Stimulated activated effector memory CD8-positive, alpha-beta T cell treated with anti-CD3 and anti-CD28 coated beads, Interleukin-12 subunit alpha, Interleukin-12 subunit beta, amount 100 ng/mL, for 72 hours (primary cell): ENCODE results near the gene ARPC5.

ENCODE experiments used
- ATAC-seq: fragments of 150-1000 bp; cut with Tn5 transposase; 2 replicates; pipeline ENCODE4 v1.10.0; 2021
- DNase-seq, 2 donors: peaks; one replicate each; pipeline ENCODE4 v3.0.0; 2021 to 2022; ENCODE audit warnings: low spot score in 2 of 2
- H3K27ac Mint-ChIP-seq: one replicate; pipeline ENCODE4 v1.8.0; 2022; ENCODE audit warnings: mild to moderate bottlenecking, mixed read lengths
- H3K36me3 Mint-ChIP-seq: one replicate; pipeline ENCODE4 v1.8.0; 2022; ENCODE audit warnings: mild to moderate bottlenecking, mixed read lengths
- H3K4me1 Mint-ChIP-seq: one replicate; pipeline ENCODE4 v1.8.0; 2022; ENCODE audit warnings: mixed read lengths
- H3K4me3 Mint-ChIP-seq: one replicate; pipeline ENCODE4 v1.8.0; 2022; ENCODE audit warnings: mild to moderate bottlenecking, mixed read lengths
- H3K9me3 Mint-ChIP-seq: one replicate; pipeline ENCODE4 v1.8.0; 2022; ENCODE audit warnings: mixed read lengths

ARPC5 gene

DNA sequence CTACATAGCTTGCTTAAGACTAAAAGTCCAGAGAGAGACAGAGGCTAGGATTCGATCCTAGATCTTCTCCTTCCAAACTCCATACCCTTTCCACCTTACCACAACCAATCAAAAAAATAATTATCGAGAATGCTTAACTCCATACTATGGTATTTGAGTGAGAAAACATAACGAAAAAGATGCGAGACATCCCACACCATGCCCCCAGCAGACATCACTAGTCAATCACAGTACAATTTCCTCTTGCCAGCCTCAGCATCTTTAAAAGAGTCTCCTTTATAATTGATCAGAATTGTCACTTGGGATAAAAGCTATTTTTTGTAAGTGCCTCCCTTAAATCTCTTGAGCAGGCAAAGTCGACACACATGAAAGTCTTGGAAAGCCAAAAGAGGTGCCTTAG, 46.2 kb downstream of the ARPC5 start:
- no peaks in the 10 kb centered on the region for H3K36me3 Mint-ChIP-seq
- DNase-seq (no peak), ATAC-seq (no peak)
- peaks cover 23% of the 10 kb centered on the region for H3K4me1 Mint-ChIP-seq
- H3K27ac Mint-ChIP-seq = no peak overlapping the region
- no peaks in the 10 kb centered on the region for H3K9me3 Mint-ChIP-seq
- no peak overlapping the region for H3K4me3 Mint-ChIP-seq

DNA sequence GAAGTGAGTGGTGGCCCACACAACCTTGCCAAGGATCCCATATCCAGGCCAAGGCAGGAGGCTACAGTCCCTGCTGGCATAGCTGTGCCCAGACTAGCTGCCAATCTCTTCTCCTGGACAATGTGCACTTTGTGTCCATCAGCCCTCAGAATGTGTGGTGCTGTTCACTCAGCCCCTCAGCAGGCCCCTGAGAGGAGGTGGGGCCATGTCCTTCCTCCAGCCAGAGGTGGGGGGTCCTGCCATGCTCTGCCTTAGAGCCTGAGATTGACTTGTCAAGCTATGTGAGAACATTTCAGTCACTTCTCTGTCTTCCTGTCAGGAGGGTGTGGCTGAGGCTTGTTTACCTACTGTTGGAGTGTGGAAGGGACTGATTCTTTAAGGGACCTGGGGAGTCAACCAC, 46.8 kb downstream of the ARPC5 start:
- ATAC-seq = no peak
- peaks cover 23% of the 10 kb centered on the region for H3K4me1 Mint-ChIP-seq
- H3K4me3 Mint-ChIP-seq = no peak overlapping the region
- H3K36me3 Mint-ChIP-seq = no peaks in the 10 kb centered on the region
- no peak for DNase-seq
- no peaks in the 10 kb centered on the region for H3K9me3 Mint-ChIP-seq
- H3K27ac Mint-ChIP-seq = no peak overlapping the region

DNA sequence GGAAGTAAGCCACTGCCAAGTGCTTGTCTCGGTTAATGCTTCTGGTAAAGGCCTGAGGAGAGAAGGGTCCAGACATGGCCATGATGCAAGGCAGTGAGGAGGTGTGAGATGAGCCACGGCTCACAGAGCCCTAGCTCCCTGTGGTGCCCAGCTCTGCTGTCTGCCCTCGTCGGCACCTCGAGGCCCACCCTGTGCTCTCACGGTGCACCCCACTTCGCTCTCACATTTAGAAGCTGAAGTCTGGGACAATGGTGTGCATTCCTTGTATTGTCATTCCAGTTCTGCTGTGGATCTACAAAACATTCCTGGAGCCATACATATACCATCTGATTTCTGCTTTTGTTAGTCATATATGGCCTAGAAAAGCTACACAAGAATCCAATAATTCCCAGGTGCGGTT, 48.7 kb downstream of the ARPC5 start:
- Mint-ChIP-seq H3K4me3 (no peak overlapping the region), H3K27ac (no peak overlapping the region), H3K9me3 (no peaks in the 10 kb centered on the region), H3K36me3 (no peaks in the 10 kb centered on the region), H3K4me1 (peaks cover 14% of the 10 kb centered on the region)
- no peak for DNase-seq
- no peak for ATAC-seq

DNA sequence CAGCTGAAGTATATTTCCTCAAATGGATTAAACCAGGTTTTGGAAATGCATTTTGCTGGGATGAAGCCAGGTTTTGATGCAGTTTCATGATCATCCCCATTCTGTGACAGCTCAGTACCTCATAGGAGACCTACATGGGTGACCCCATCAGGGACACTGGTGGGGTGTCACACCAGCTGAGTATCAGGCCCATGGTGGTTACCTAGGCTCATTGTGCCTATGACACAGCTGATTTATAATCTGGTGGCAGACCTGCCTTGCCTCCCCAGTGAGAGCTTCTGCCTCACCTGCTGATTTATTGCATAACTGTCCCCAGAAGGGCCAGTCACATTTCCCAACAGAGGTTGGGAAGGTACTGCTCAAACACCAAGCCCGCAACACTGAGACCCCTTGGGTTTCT, 49.1 kb downstream of the ARPC5 start:
- no peak for DNase-seq
- H3K4me1 Mint-ChIP-seq = peaks cover 14% of the 10 kb centered on the region
- H3K4me3 Mint-ChIP-seq = no peak overlapping the region
- no peak overlapping the region for H3K27ac Mint-ChIP-seq
- H3K9me3 Mint-ChIP-seq = no peaks in the 10 kb centered on the region
- ATAC-seq = no peak
- no peaks in the 10 kb centered on the region for H3K36me3 Mint-ChIP-seq

DNA sequence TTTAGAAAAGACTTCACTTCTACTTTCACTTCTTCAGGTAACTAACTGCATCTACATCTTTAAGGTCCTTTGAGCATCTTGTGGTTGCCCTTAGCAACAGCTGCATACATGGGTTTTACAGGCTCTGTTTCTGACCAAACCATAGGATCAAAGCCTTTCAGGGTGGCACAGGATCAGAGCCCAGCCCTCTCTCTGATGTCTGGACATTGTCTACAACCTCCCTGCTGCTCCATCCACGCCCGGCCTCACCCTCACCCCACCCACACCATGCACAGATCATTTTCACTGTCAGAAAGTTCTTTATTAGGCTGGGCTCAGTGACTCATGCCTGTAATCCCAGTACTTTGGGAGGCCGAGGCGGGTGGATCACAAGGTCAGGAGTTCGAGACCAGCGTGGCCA, 50.5 kb downstream of the ARPC5 start:
- Mint-ChIP-seq H3K27ac (no peak overlapping the region), H3K36me3 (no peaks in the 10 kb centered on the region), H3K4me1 (peaks cover 8% of the 10 kb centered on the region), H3K9me3 (no peaks in the 10 kb centered on the region), H3K4me3 (no peak overlapping the region)
- DNase-seq (no peak), ATAC-seq (no peak)

DNA sequence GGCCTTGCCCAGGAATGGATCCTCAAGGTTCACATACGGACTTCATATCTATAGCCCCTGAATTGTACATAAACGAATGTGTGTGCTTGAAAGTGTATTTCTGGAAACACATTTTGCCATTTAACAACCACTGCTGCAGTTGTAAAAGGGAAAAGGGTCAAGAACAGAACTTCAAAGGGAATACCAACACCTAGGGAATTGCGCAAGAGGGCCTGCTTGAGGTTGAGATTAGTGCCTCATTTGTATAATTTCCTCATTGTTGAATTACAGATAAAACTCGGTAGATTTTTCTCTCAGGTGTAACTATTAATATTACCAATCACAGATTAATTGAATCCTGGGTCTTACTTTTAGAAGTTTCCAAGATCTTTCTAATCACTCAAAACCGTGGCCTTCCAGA, 51.4 kb downstream of the ARPC5 start:
- ATAC-seq (no peak), DNase-seq (no peak)
- Mint-ChIP-seq H3K36me3 (no peaks in the 10 kb centered on the region), H3K4me1 (peaks cover 10% of the 10 kb centered on the region), H3K27ac (no peak overlapping the region), H3K9me3 (no peaks in the 10 kb centered on the region), H3K4me3 (no peak overlapping the region)

DNA sequence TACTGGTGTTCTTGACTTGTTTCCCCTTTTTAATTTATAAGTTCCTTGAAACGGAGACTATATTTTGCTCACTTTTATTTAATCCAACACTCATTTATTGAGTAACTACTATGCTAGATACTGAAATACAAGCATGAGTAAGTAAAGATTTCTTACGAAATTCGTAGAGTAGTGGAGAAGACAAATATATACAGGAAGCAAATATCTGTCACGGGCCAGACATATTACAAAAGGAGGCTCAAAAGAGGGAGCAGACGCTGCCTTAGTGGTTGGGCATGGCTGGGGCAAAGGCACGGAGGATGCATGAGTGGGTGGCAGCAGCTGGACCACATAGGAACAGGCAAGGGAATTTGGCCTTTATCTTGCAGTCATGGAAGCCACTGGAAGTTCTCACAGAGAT, 52.1 kb downstream of the ARPC5 start:
- Mint-ChIP-seq H3K4me3 (no peak overlapping the region), H3K9me3 (no peaks in the 10 kb centered on the region), H3K4me1 (peaks cover 10% of the 10 kb centered on the region), H3K36me3 (no peaks in the 10 kb centered on the region), H3K27ac (no peak overlapping the region)
- no peak for ATAC-seq
- DNase-seq = no peak

DNA sequence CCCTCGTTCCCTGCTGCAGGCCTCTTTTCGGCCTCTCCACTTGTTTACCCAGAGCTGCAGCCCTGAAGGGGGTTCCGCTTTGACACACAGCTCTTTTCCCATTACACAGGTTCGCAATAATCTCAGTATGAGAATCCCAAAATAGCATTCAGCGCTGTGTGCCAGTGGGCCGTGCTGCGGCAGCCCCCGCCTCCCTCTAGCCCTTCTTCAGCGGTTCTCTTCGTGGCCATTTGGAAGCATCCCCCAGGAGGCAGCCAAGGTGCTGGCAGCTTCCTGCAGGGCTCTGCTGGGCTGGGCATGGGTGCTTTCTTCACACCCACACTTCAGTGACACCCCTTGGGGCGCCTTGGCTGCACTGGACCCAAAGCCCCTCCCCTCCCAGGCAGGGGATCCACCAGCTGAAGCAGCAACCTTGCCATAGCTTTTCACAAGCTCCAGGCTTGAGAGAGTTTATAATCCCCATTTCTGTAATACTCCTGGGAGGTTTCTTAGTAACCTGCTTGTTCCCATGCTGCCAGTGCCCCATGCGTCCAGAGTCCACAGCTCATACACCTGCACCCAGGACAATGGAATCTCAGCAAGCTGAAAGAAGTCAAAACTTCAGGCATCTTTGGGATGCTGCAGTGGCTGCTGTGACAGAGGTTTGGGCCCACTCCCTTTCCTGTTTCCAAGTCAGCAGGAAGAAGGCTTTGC, 53.4 kb downstream of the ARPC5 start:
- Mint-ChIP-seq H3K36me3 (no peaks in the 10 kb centered on the region), H3K27ac (no peak overlapping the region)

DNA sequence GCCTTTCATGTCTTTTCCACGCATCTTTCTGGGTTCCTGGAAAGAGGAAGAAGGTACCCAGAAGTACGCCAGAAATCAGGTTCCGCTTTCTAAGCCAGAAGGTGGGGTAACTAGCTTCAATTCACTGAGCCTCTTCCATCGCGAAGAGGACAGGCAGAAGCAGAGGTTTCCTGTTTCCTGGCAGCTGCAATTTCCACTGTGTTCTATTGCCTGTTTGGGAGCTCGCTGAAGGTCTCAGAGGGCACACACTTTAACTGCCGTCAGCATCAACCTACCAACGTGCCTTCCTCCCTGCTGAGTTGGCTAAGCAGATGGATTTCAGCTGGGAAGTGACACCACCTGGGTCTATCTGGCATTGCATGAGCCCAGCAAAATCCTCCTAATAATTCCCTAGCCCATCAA, 55.3 kb downstream of the ARPC5 start:
- no peaks in the 10 kb centered on the region for H3K36me3 Mint-ChIP-seq

More for the DNA sequence above, 53.4 kb downstream of the ARPC5 start:
- no peak for DNase-seq
- Mint-ChIP-seq H3K4me3 (no peak overlapping the region), H3K4me1 (peaks cover 10% of the 10 kb centered on the region), H3K9me3 (no peaks in the 10 kb centered on the region)
- no peak for ATAC-seq

DNA sequence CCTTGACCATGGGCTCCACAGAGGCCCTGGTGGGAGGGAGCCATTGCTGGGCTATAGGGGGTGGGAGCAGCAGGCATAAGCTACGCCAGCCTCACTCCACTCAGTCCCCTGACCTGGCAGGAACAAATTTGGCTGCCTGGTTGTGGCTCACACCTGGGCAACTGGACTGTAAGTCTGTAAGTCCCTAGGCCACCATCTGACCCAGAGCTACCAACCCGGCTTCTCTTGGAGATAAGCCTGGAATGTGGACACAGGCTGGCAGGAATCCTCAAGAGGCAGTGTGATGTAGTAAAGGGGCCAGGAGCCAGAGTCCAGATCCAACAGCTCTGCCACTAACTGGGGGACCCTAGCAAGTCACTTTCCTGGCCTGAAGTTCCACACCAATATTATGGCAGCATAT, 56.7 kb downstream of the ARPC5 start:
- Mint-ChIP-seq H3K4me1 (peaks cover 10% of the 10 kb centered on the region), H3K27ac (peak overlapping the region; percentile 29), H3K36me3 (no peaks in the 10 kb centered on the region), H3K4me3 (no peak overlapping the region), H3K9me3 (no peaks in the 10 kb centered on the region)
- ATAC-seq (no peak), DNase-seq (no peak)

More for the DNA sequence above, 55.3 kb downstream of the ARPC5 start:
- DNase-seq (no peak), ATAC-seq (peak; percentile 24)
- no peak overlapping the region for H3K4me3 Mint-ChIP-seq
- no peak overlapping the region for H3K27ac Mint-ChIP-seq
- H3K4me1 Mint-ChIP-seq = peaks cover 10% of the 10 kb centered on the region
- no peaks in the 10 kb centered on the region for H3K9me3 Mint-ChIP-seq

DNA sequence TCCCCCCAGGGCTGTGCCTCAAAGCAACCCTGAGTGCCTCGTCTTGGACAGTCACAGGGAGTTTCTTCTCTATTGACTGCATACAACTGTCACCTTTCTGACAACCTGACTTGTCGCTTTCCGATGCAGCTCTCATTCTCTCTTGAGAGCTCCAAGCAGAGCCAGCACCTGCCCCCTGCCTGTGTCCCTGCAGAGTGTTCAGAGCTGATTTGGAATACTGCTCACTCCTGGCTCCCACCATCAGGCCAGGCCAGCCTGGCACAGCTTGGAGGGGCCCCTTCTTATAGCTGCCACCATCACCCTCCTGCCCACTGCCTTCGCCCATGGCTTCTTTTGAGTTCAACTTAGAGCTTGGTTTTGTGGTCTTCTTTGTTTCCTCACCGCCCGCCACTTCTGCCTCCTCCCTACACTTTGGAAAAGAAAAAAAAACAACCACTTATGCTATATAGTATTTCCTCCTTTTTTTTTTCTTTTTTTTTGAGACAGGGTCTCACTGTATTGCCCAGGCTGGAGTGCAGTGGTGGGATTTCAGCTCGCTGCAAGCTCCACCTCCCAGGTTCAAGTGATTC, 57.6 kb downstream of the ARPC5 start:
- DNase-seq (no peak), ATAC-seq (peak; percentile 39)
- Mint-ChIP-seq H3K36me3 (no peaks in the 10 kb centered on the region), H3K4me3 (no peak overlapping the region), H3K27ac (peak overlapping the region; percentile 29), H3K4me1 (peaks cover 10% of the 10 kb centered on the region), H3K9me3 (no peaks in the 10 kb centered on the region)

DNA sequence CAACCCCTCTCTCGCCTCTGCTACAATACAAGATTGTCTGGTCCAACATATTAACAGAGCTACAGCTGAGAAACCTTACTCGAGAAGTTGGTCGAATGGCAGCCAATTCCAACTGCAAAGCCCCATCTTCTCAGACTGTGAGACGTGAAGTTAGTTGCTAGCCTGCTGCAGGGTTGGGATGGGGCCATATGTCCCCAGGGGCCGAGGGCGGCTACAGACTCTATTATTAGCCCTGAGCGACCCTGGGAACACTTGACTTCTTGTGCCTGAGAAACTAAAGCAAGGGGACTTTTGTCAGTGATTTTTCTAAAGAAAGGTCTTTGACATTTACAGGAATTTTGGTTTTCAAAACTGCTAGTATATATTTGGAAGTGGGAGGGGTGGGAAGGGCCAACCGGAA, 59.0 kb downstream of the ARPC5 start:
- DNase-seq (no peak), ATAC-seq (no peak)
- Mint-ChIP-seq H3K36me3 (no peaks in the 10 kb centered on the region), H3K9me3 (no peaks in the 10 kb centered on the region), H3K27ac (no peak overlapping the region), H3K4me3 (no peak overlapping the region), H3K4me1 (peaks cover 10% of the 10 kb centered on the region)

DNA sequence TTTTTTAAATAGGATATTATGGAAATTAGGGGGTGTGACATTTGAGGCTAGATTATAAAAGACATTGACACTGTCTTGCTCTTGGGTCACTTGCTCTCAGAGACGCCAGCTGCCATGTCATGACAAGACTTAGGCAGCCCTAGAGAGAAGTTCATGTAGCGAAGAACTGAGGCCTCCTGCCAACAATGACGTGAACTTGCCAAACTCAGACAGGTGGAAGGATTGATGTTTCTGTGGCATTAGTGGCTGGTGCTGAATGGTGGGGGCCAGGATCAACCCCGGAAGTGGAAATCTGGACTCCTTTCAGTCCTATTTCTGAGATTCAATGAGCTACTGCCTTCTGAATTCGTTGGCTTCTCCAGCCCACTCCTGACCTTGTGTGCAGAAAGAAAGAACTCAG, 60.0 kb downstream of the ARPC5 start:
- Mint-ChIP-seq H3K9me3 (no peaks in the 10 kb centered on the region), H3K4me1 (peaks cover 10% of the 10 kb centered on the region), H3K27ac (no peak overlapping the region), H3K4me3 (no peak overlapping the region), H3K36me3 (no peaks in the 10 kb centered on the region)
- ATAC-seq = no peak
- DNase-seq = no peak

DNA sequence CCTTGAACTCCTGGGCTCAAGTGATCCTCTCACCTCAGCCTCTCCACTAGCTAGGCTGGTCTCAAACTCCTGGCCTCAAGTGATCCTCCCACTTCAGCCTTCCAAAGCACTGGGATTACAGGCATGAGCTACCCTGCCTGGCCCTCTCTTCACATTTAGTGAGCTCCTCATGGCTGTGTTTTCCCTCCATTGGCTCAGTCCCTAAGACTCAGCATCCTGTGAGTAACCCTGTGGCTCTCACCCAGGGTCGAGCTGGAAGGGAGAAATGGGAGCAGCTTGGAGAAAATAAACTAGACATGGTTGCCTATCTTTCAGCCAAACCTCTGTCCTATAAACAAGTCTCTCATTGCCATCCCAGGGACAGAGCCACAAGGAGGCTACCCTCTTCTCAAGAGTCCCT, 62.9 kb downstream of the ARPC5 start:
- no peak for ATAC-seq
- Mint-ChIP-seq H3K27ac (no peak overlapping the region), H3K36me3 (no peaks in the 10 kb centered on the region), H3K4me1 (peaks cover 15% of the 10 kb centered on the region), H3K9me3 (no peaks in the 10 kb centered on the region), H3K4me3 (no peak overlapping the region)
- no peak for DNase-seq

DNA sequence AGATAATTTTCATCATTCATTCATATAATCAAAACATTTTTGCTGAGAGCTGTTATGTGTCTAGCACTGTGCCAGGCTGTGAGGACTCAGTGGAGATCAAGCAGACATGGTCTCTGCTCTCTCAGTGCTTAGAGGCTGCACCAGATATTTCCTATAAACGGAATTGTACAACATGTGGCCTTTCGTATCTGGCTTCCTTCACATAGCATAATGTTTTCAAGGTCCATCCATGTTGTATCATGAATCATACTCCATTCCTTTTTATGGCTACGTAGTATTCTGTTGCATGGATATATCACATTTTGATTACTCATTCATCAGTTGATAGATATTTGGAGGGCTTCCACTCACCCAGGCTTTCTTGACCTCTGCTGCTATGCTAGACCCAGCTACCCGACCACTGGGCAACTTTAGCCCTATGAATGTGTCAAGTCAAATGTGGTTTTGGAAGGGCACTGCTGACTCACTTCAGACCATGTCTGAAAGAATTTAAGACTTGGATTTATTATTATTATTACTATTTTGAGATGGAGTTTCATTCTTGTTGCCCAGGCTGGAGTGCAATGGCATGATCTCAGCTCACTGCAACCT, 63.8 kb downstream of the ARPC5 start:
- Mint-ChIP-seq H3K9me3 (no peaks in the 10 kb centered on the region), H3K4me3 (no peak overlapping the region), H3K36me3 (no peaks in the 10 kb centered on the region), H3K27ac (no peak overlapping the region), H3K4me1 (peaks cover 22% of the 10 kb centered on the region)
- DNase-seq (no peak), ATAC-seq (no peak)
